GM23338 (cell line): ENCODE data around the gene P2RY8.

Experiments
- CREB1 ChIP-seq: fragments of 250-450 bp; sonication (Bioruptor Pico); IDR thresholded peaks from 2 replicates; pipeline ENCODE4 v1.5.0; 2020; ENCODE audit warnings: low read depth, mild to moderate bottlenecking, moderate library complexity
- CTCF ChIP-seq, 2 experiments: fragments of 200-600 bp in 1 of 2; sonication (generic) in 1 of 2; conservative IDR thresholded peaks; 2 replicates each; pipeline versions ENCODE4 v1.5.1 to v1.6.1; 2016 to 2017; ENCODE audit warnings: antibody characterized with exemption in 2 of 2, low read depth in 2 of 2, mild to moderate bottlenecking in 2 of 2, moderate library complexity in 1 of 2
- EZH2 ChIP-seq: fragments of 200-600 bp; sonication (generic); IDR thresholded peaks from one replicate; pipeline ENCODE4 v1.8.0; 2017; ENCODE audit warnings: antibody characterized with exemption, mild to moderate bottlenecking, low read depth; ENCODE audit not compliant: unreplicated experiment
- EZH2phosphoT487 ChIP-seq: fragments of 200-600 bp; sonication (generic); IDR thresholded peaks from one replicate; pipeline ENCODE4 v1.8.1; 2018; ENCODE audit warnings: antibody characterized with exemption; ENCODE audit not compliant: unreplicated experiment
- JUNB ChIP-seq: IDR thresholded peaks from one replicate; pipeline ENCODE4 v1.6.1; 2016; ENCODE audit warnings: antibody characterized with exemption; ENCODE audit not compliant: unreplicated experiment
- POLR2AphosphoS5 ChIP-seq: IDR thresholded peaks from 2 replicates; pipeline ENCODE4 v1.6.1; 2016; ENCODE audit warnings: antibody characterized with exemption, low read depth
- REST ChIP-seq: IDR thresholded peaks from one replicate; pipeline ENCODE4 v1.6.1; 2018; ENCODE audit warnings: antibody characterized with exemption; ENCODE audit not compliant: unreplicated experiment
- ZNF114 ChIP-seq: fragments of 250-450 bp; sonication (Bioruptor Pico); IDR thresholded peaks from 2 replicates; pipeline ENCODE4 v1.5.0; 2020; ENCODE audit warnings: mild to moderate bottlenecking, moderate library complexity
- ZNF331 ChIP-seq: fragments of 250-450 bp; sonication (Bioruptor Pico); IDR thresholded peaks from 2 replicates; pipeline ENCODE4 v1.5.0; 2020; ENCODE audit warnings: low read depth, mild to moderate bottlenecking, moderate library complexity

DNA sequence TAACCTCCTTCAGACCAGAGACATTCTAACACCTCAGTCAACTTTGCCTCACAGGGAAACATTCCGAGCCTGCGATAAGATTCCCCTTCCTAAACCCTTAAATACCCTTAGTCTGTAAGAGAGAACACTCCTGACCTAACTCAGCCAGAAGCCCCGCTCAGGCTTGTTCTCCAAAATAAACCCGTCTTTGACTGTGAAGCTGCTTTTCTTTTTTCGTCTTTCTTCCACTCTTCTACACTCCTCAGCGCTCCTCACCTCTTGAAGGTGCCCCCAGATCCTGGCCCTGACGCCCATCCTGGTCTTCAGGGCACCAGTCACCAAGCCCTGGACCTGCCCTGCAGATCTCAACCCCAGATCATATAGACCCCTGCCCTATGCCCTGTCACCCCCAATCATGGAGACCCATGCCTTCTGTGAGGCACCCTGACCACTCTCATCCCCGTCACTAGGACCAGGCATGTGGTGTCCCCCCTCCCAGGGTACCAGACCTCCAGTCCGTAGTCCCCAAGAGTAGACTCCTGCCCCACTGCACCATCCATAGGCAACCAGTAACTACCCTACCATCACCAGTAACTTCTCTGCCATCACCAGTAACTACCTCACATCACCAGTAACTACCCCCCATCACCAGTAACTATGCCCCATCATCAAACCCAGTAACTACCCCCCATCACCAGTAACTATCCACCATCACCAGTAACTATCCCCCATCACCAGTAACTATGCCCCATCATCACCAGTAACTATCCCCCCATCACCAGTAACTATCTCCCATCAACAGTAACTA lies 87.8 kb downstream of the P2RY8 start:
- TF ChIP-seq CTCF (conservative IDR thresholded peaks at IDR 0.05; ENCODE audit: low read depth in 2 of 2) = no peak
- TF ChIP-seq EZH2 = no peak
- no peak for TF ChIP-seq JUNB
- TF ChIP-seq CREB1 (CRISPR knock-in tag) = no peak
- TF ChIP-seq POLR2AphosphoS5 = no peak
- TF ChIP-seq EZH2phosphoT487 = no peak
- TF ChIP-seq ZNF114 (CRISPR knock-in tag) = no peak
- no peak for TF ChIP-seq REST
- no peak for TF ChIP-seq ZNF331
